Caco-2 (cell line): ENCODE results near the gene C16orf92. TPM values are rescaled to one million over a fixed set of nuclear protein-coding genes. Genes with fewer than 3 reads are reported as not detected.

Experiments used
- BruUV-seq: library from RNA; stranded (reverse); fragments of 400-500 nt; replicated peaks from 2 replicates; lab custom pipeline; 2021; lab: Mats Ljungman, UMichigan
- CTCF ChIA-PET: fragments of 300-600 bp; sonication (Branson Sonifier 250); formaldehyde crosslinking; loops from one replicate; lab custom pipeline; 2022; ENCODE audit warnings: antibody characterized with exemption; lab: Charles Lee
- POLR2A ChIA-PET: fragments of 300-600 bp; sonication (Branson Sonifier 250); formaldehyde crosslinking; loops from one replicate; lab custom pipeline; 2022; ENCODE audit warnings: antibody characterized with exemption; lab: Charles Lee
- DNase-seq, 2 experiments: peaks; one replicate each; pipeline versions ENCODE4 v3.0.0 to v3.0.0-alpha.2; 2020 to 2022
- H3K27me3 ChIP-seq: replicated peaks from 2 replicates; pipeline ENCODE4 v1.6.0; 2011; ENCODE audit warnings: low read length; ENCODE audit not compliant: control insufficient read depth, insufficient read depth
- H3K36me3 ChIP-seq: 2 replicates; pipeline ENCODE4 v1.5.1; 2011; ENCODE audit warnings: low read length; ENCODE audit not compliant: control insufficient read depth, insufficient read depth
- H3K4me1 ChIP-seq: fragments of 250-450 bp; sonication (Bioruptor Pico); 2 replicates; pipeline ENCODE4 v1.5.1; 2020; ENCODE audit warnings: mild to moderate bottlenecking
- H3K4me3 ChIP-seq: 2 replicates; pipeline ENCODE4 v1.5.1; 2011; ENCODE audit warnings: low read depth, mild to moderate bottlenecking, control low read depth, low read length
- H3K9me3 ChIP-seq: fragments of 250-450 bp; sonication (Bioruptor Pico); 2 replicates; pipeline ENCODE4 v1.5.1; 2020; ENCODE audit warnings: mild to moderate bottlenecking, moderate library complexity
- H3K27ac Mint-ChIP-seq: one replicate; pipeline ENCODE4 v1.8.0; 2022; ENCODE audit warnings: mixed read lengths; ENCODE audit not compliant: unreplicated experiment
- H3K27me3 Mint-ChIP-seq: one replicate; pipeline ENCODE4 v1.8.0; 2022; ENCODE audit warnings: mixed read lengths; ENCODE audit not compliant: insufficient read depth, unreplicated experiment
- H3K36me3 Mint-ChIP-seq: one replicate; pipeline ENCODE4 v1.8.0; 2022; ENCODE audit warnings: mild to moderate bottlenecking, mixed read lengths; ENCODE audit not compliant: insufficient read depth, unreplicated experiment
- H3K4me1 Mint-ChIP-seq: one replicate; pipeline ENCODE4 v1.8.0; 2022; ENCODE audit warnings: low read depth, mixed read lengths; ENCODE audit not compliant: unreplicated experiment
- H3K4me3 Mint-ChIP-seq: one replicate; pipeline ENCODE4 v1.8.0; 2022; ENCODE audit warnings: mild to moderate bottlenecking, moderate library complexity, mixed read lengths; ENCODE audit not compliant: unreplicated experiment
- H3K9me3 Mint-ChIP-seq: one replicate; pipeline ENCODE4 v1.8.0; 2022; ENCODE audit warnings: mixed read lengths; ENCODE audit not compliant: unreplicated experiment
- CTCF ChIP-seq, 2 experiments: fragments of 200-600 bp in 1 of 2; IDR thresholded peaks; 1 replicate in 1 of 2; 2 replicates in 1 of 2; pipeline versions ENCODE4 v1.5.1 to v1.8.0; 2011 to 2022; ENCODE audit warnings: antibody characterized with exemption in 1 of 2, control low read depth in 1 of 2, inconsistent platforms in 1 of 2, low read depth in 1 of 2, low read length in 1 of 2, mild to moderate bottlenecking in 1 of 2, moderate library complexity in 1 of 2; ENCODE audit not compliant: insufficient read depth in 1 of 2, severe bottlenecking in 1 of 2, unreplicated experiment in 1 of 2
- intact Hi-C: fragments of 100-400 bp; cut with micrococcal nuclease; formaldehyde crosslinking; loops from one replicate; pipeline ENCODE4 v1.10.0; 2022; ENCODE audit not compliant: unreplicated experiment
- total RNA-seq: library from RNA; stranded (reverse); gene quantifications from 2 replicates; pipeline ENCODE4 v1.2.3, GENCODE V29; 2022

The C16orf92 gene
- total RNA-seq, 1 experiment from 2014 or later: not detected

- H3K4me1 Mint-ChIP-seq: peaks cover 16% of the 10 kb centered on the region
- no peak for DNase-seq
- no peak for TF ChIP-seq CTCF (IDR thresholded peaks at IDR 0.05; ENCODE audit: insufficient read depth in 1 of 2, low read depth in 1 of 2, low read length in 1 of 2, severe bottlenecking in 1 of 2, unreplicated experiment in 1 of 2)
- H3K27ac Mint-ChIP-seq: no peak overlapping the region
- H3K4me3 Mint-ChIP-seq: no peak overlapping the region
- ChIA-PET POLR2A (no interaction called here), CTCF (no interaction called here)
- H3K36me3 Mint-ChIP-seq: peaks cover 37% of the 10 kb centered on the region
- Histone ChIP-seq H3K4me3 (no peak overlapping the region), H3K27me3 (no peaks in the 10 kb centered on the region), H3K4me1 (0 out of 2 replicates have a peak, but pooled peaks cover 9% of the 10 kb centered on the region), H3K9me3 (no peaks in the 10 kb centered on the region), H3K36me3 (peaks cover 7% of the 10 kb centered on the region)
- BruUV-seq: no TSS peak
- no peaks in the 10 kb centered on the region for H3K9me3 Mint-ChIP-seq
- H3K27me3 Mint-ChIP-seq: no peaks in the 10 kb centered on the region
- intact Hi-C loops: loop anchor here (10.0 kb wide), 1 partner anchor 112 kb away; the partner anchor contains the start of gene CDIPT
Measured at GRCh38 chr16:29977063-29977825, 45.8 kb upstream of the C16orf92 start.

- ChIA-PET CTCF (no interaction called here), POLR2A (no interaction called here)
- no peaks in the 10 kb centered on the region for H3K27me3 Mint-ChIP-seq
- Histone ChIP-seq H3K27me3 (no peaks in the 10 kb centered on the region), H3K36me3 (peaks cover 7% of the 10 kb centered on the region), H3K4me3 (no peak overlapping the region), H3K9me3 (no peaks in the 10 kb centered on the region), H3K4me1 (0 out of 2 replicates have a peak, but pooled peaks cover 6% of the 10 kb centered on the region)
- TF ChIP-seq CTCF (IDR thresholded peaks at IDR 0.05; ENCODE audit: insufficient read depth in 1 of 2, low read depth in 1 of 2, low read length in 1 of 2, severe bottlenecking in 1 of 2, unreplicated experiment in 1 of 2): no peak
- H3K27ac Mint-ChIP-seq: no peak overlapping the region
- peaks cover 41% of the 10 kb centered on the region for H3K36me3 Mint-ChIP-seq
- H3K4me1 Mint-ChIP-seq: peaks cover 16% of the 10 kb centered on the region
- H3K9me3 Mint-ChIP-seq: no peaks in the 10 kb centered on the region
- BruUV-seq: no TSS peak
- intact Hi-C loops: loop anchor here (10.0 kb wide), 1 partner anchor 113 kb away; the partner anchor contains the start of gene CDIPT
- H3K4me3 Mint-ChIP-seq: no peak overlapping the region
- DNase-seq: no peak
Measured at GRCh38 chr16:29978081-29978480, 44.9 kb upstream of the C16orf92 start.

- no peak for TF ChIP-seq CTCF (IDR thresholded peaks at IDR 0.05; ENCODE audit: insufficient read depth in 1 of 2, low read depth in 1 of 2, low read length in 1 of 2, severe bottlenecking in 1 of 2, unreplicated experiment in 1 of 2)
- no peak overlapping the region for H3K4me3 ChIP-seq
- BruUV-seq: no TSS peak
- peaks cover 16% of the 10 kb centered on the region for H3K4me1 Mint-ChIP-seq
- intact Hi-C loops: loop anchor here (10.0 kb wide), 1 partner anchor 114 kb away; the partner anchor contains the start of gene CDIPT
- CTCF ChIA-PET: no interaction called here
- peaks cover 41% of the 10 kb centered on the region for H3K36me3 Mint-ChIP-seq
- DNase-seq: no peak
- no peaks in the 10 kb centered on the region for H3K9me3 Mint-ChIP-seq
- H3K4me3 Mint-ChIP-seq: no peak overlapping the region
- no peaks in the 10 kb centered on the region for H3K27me3 ChIP-seq
- H3K4me1 ChIP-seq: 0 out of 2 replicates have a peak, but pooled peaks cover 4% of the 10 kb centered on the region
- peaks cover 7% of the 10 kb centered on the region for H3K36me3 ChIP-seq
- H3K27me3 Mint-ChIP-seq: no peaks in the 10 kb centered on the region
- H3K27ac Mint-ChIP-seq: no peak overlapping the region
- POLR2A ChIA-PET: no interaction called here
- H3K9me3 ChIP-seq: no peaks in the 10 kb centered on the region
Measured at GRCh38 chr16:29978564-29979270, 44.3 kb upstream of the C16orf92 start.
